NCI-H1092 treated with DMSO at 0.1 percent for 48 hours (cell line): Measurements from ENCODE around the gene OTOS.

Experiments
- DNase-seq: peaks from one replicate; lab custom pipeline; 2025; lab: John Stamatoyannopoulos, UW

Gene OTOS

GRCh38 chr2:240167588-240167880 lies 27.1 kb upstream of the OTOS start:
- no peak for DNase-seq

DNA sequence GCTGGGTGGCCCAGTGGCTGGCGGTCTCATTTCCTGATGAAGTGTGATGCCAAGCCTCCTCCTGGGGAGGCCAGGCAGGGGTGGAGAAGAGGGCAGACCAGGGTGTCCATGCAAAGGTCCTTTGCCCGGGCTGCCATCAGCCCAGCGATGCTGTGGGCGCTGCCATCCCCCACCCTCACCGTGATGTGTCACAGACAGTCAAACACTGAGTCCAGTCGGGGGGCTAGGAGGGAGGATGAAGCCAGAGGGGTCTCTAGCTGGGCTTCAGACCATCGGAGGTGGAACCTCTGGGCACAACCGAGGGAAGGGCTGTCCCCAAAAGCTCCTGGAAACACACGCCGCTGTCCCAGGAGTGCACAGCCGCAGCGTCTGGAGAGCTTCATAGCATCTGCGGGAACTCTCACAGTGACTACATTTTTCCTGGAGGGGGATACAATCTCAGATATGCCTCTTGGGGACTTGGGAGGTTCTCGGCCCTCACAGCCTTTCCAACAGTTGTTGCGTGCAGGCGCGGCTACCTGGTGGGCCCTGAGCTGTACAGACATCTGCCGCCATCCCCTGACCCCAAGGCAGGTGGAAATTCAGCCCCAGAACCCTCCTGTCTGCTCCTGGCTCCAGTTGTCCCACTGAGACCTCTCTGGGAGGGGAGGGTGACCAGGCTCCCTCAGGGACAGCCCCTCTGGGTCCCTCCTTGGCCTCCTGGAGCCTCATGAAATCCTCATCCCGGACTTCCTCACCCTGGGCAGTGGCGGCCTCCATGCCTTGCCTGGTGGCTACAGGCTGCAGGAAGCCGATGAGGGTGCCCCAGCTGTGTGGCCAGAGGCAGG lies 26.5 kb upstream of the OTOS start:
- DNase-seq: no peak

DNA sequence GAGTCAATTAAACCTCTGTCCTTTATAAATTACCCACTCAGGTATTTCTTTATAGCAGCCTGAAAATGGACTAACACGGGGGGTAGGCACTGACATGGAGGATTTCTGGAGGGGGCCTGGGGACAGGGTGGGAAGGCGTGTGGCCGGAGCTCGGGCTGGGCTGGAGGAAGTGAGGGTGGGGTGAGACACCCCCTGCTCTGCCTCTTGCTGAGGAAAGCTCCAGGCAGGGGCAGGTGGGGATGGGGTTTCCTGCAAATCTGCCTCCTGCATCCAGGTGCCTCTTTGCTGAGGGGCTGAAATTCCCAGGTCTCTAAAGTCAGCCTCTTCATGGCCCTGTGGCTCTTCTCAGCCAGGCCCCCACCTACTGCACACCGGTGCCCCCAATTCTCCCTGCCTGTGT lies 25.7 kb upstream of the OTOS start:
- no peak for DNase-seq

DNA sequence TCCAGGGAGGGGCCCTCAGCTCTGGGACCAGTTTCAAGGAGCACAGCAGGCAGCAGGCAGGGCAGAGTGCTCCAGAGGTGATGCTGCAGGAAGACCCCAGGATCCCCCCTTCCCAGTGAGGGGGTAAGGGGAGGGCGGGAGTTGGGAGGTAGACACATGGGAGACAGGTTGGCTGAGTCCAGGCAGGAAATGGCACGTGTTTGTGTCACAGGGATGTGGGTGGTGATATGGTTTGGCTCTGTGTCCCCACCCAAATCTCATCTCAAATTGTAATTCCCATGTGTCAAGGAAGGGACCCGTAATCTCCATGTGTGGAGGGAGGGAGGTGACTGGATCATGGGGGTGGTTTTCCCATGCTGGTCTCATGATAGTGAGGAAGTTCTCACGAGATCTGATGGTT lies 25.2 kb upstream of the OTOS start:
- no peak for DNase-seq

GRCh38 chr2:240165034-240165433 lies 24.6 kb upstream of the OTOS start:
- no peak for DNase-seq

DNA sequence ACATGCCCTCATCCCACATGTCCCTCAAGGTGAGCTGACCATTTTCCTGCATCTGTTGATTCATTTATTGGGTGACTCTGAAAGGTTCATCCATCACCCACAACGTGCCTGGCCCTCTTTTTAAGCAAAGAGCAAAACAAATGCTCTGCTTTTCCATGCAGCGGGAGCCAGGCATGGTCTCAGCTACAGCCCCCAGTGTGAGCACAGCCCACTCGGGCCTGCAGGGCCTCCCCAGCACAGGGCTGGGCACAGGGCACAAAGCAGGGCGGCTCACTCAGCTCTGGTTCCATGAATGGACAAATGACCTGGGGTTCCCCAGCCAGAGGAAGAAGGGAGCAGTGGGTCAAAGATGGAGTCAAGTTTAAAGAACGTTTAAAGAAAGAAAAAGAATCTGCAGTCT lies 24.1 kb upstream of the OTOS start:
- no peak for DNase-seq

DNA sequence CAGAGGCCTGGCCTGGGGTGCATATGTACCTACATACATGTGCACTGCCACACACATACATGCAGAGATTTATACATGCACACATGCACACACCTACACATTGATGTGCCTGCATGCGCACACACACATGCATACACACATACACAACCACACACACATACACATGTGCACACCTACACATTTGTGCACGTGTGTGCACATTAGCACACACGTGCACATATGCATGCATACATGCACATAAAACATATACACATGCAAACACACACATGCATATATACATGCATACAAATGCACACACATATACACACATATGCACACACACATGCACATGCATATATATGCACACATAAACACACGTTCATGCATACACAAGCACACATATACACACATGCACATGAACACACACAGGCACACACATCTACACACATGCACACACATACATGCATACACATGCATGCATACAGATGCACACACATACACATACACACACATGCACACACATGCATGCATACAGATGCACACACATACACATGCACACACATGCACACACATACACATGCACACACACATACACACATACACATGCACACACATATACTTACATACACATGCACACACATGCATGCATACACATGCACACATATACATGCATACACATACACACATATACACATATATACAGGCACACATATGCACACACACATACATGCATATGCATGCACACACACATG lies 23.6 kb upstream of the OTOS start:
- DNase-seq: no peak

DNA sequence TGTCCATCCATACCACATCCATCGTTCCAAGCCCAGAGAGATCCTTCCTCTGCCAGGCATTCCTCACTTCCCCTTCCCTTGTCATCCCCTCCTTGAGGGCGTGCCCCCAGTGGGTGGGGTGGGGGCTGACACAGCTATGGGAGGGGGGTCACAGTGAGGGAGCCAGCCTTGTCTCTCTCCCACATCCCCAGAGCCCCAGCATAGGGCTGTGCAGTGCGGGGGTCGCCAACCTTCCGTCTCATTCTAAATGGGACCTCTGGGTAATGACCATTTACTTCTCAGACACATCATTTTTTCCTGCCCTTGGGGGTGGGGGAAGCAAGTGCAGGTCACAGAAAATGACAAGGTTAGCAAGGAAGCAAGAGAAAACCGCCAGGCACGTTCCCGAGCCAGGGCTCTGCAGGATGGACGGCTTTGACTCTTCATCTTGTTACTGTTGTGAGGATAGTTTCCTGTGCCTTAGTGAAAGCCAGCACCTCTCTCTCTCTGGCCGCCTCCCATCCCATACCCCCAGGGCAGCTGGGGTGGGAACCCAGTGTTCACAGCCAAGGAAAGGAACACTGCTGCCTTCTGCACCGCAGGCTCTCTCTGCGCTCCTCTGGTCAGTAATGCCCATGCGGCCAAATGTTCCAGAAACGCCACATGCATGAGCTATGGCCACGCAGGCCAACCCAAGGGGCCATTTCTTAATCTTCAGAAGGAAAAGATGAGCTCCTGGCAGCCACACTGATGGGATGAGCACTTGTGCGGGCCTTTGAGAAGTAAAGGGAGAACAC lies 22.7 kb upstream of the OTOS start:
- no peak for DNase-seq

- no peak for DNase-seq
Measured at GRCh38 chr2:240162531-240162930, 22.1 kb upstream of the OTOS start.

DNA sequence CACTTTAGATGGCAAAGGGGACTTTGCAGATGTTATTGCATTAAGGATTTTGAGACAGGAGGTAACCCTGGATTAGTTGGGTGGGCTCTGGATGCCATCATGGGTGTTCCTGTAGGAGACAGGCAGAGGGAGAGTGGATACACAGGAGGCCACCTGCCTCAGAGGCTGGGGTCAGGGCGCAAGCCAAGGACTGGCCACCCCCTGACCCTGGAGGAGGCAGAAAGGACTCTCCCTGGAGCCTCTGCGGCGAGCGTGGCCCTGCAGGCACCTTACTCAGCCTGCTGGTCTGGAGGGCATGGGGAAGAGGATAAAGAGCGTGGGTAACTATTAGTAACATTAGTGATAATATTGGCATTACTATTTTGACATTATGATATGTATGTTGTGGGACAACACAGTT lies 21.6 kb upstream of the OTOS start:
- DNase-seq: no peak

GRCh38 chr2:240161087-240161750 lies 20.8 kb upstream of the OTOS start:
- no peak for DNase-seq

- DNase-seq: no peak
Measured at GRCh38 chr2:240160291-240161086, 20.0 kb upstream of the OTOS start.

DNA sequence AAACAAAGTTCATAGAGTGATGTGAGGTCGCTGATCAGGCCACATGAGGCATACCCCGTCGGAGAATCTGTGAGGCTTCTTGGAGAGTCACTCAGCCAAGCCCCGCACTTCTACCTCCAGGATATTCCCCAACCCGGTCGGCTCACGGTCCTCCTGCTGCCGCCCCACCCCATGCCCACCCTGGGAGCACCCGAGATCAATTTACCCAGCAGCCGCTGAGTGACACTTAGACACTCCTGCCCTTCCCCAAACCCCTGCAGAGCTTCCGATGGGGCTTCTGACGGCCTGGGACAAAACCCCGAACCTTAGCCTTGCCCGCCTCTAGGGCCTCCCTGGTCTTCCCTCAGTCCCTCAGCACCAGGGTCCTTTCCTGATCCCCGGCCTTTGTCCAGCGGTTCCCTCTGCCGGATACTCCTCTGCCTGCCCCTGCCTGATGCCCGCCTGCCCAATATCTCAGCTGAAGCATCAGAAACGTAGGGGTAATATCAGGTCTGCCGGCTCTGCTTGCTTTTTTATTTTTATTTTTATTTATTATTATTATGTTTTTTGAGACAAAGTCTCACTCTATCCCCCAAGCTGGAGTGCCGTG lies 18.9 kb upstream of the OTOS start:
- no peak for DNase-seq

DNA sequence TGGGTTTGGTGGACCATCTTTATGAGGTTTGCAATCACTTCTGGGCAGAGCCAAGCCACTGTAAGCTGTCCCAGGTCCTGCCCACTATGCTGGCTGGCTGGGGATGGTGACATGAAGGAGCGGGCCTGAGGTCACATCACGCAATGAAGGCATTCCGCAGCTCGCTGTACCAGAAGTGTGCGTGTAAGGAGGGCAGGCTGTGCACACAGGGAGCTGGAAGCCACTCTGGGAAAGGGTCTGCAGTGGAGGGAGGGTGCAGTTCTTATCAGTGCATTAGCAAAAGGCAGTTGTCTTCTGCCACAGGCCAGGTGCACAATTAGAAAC lies 16.7 kb upstream of the OTOS start:
- DNase-seq: no peak

DNA sequence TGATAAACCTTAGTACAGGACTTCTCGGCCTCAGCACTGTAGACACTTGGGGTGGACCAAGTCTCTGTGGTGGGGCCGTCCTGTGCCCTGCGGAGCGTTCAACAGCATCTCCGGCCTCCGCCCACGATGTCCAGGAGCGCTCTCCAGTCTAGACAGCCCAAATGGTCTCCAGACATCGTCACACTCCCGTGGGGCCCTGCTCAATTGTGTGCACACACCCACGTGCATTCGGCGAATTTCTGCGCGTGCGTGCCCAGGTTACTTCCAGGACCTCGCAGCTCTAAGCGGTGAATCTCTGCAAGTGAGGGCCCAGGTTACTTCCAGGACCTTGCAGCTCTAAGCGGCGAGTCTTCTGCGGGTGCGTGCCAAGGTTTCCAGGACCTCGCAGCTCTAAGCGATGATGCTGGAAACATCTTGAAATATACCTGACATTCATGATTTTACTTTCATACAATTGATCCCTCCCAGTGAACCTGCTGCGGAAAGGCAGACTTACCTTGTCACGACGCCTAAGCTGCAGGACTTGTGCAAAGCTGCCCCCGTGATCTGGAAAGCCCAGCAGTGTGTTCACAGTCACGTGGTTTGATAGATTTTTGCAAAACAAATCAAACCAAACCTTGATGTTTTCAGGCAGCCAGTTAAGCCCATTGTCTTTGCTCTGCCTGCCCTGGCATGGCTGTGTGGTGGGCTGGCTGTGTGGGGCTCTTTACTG lies 16.1 kb upstream of the OTOS start:
- no peak for DNase-seq

GRCh38 chr2:240155745-240156390 lies 15.4 kb upstream of the OTOS start:
- DNase-seq: no peak

DNA sequence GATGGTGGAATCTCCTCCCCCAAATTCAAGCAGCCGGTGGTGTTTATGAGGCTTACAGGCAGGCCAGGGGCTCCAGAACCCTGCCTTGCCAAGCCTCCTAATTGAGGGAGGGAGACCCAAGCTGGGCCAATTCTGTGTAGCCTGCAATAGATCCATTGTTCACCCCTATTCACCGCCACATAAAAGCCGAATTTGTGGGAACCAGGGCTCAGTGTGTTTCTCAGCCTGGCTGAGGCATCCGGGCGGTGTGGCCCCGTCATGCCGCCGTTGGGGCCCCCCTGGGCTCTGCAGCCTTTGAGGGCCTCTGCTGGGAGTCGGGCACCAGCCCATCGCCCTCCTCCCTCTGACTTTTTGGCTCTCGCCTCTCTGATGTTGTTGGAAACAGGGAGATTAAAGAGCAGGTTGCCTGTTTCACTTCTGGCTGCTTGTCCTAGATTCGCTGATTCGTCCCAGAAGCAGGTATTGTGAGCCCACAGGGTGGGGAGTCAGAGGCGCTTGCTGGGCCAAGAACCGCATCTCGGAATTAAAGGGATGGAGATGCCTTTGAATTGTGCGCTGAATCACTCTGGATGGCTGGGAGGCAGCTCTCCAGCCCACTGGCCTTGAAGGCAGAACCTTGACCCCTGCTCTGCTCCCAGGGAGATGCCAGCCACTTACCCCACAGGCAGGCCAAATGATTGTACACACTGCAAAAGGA lies 14.7 kb upstream of the OTOS start:
- DNase-seq: no peak

DNA sequence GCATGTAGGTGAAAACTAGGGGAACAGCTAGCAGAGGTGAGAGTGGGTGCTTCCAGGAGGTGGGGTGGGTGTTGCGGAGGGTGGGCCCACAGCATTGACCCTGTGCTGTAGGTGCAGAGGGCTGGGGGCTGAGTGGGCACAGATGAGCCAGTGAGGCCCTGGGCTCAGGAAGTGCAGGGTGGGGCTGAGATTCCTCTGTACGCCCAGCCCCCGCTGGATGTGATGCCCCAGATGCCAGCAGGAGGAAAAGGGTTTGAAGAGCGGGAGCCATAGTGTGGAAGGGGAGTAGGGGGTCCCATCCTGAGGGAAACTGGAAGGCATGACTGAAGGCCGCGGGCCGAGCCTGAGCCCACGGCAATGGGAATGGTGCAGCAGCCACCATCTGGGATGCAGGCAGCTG lies 14.1 kb upstream of the OTOS start:
- no peak for DNase-seq

- DNase-seq: no peak
Measured at GRCh38 chr2:240153418-240153817, 13.0 kb upstream of the OTOS start.
